ENCODE data around the gene ORC5. TPM values are rescaled to one million over a fixed set of nuclear protein-coding genes. Genes with fewer than 3 reads are reported as not detected.

The ORC5 gene
- total RNA-seq, 1 experiment from 2014 or later: 50.8 TPM

GRCh38 chr7:104135760-104136558 lies 71.9 kb downstream of the ORC5 start:
- Histone ChIP-seq H3K27me3 (ENCODE audit: low read length) (no peaks in the 10 kb centered on the region), H4K20me1 (ENCODE audit: insufficient read depth, low read depth, low read length) (no peaks in the 10 kb centered on the region), H3K36me3 (ENCODE audit: insufficient read depth, low read length) (peaks cover 29% of the 10 kb centered on the region), H3K9me2 (replicated peaks; ENCODE audit: insufficient read depth, low read length) (no peaks in the 10 kb centered on the region), H3K4me1 (ENCODE audit: low read length) (no peaks in the 10 kb centered on the region), H3K27ac (ENCODE audit: low read length) (no peak overlapping the region), H3K4me3 (ENCODE audit: low read length) (no peak overlapping the region), H2AFZ (ENCODE audit: low read length) (no peak overlapping the region), H3K4me2 (ENCODE audit: low read depth, low read length, poor library complexity, severe bottlenecking) (no peak overlapping the region), H3K79me2 (ENCODE audit: low read length) (peaks cover 11% of the 10 kb centered on the region), H3K9ac (ENCODE audit: low read length) (no peak overlapping the region), H3K9me3 (ENCODE audit: low read length) (no peaks in the 10 kb centered on the region)
- no peak for DNase-seq

- Histone ChIP-seq H3K27me3 (ENCODE audit: low read length) (no peaks in the 10 kb centered on the region), H3K4me3 (ENCODE audit: low read length) (no peak overlapping the region), H3K9ac (ENCODE audit: low read length) (no peak overlapping the region), H3K4me2 (ENCODE audit: low read depth, low read length, poor library complexity, severe bottlenecking) (no peak overlapping the region), H3K27ac (ENCODE audit: low read length) (no peak overlapping the region), H4K20me1 (ENCODE audit: insufficient read depth, low read depth, low read length) (no peaks in the 10 kb centered on the region), H3K79me2 (ENCODE audit: low read length) (peaks cover 5% of the 10 kb centered on the region; the same call in 1 of the 2 replicates), H2AFZ (ENCODE audit: low read length) (no peak overlapping the region), H3K4me1 (ENCODE audit: low read length) (no peaks in the 10 kb centered on the region), H3K36me3 (ENCODE audit: insufficient read depth, low read length) (peaks cover 26% of the 10 kb centered on the region), H3K9me3 (ENCODE audit: low read length) (no peaks in the 10 kb centered on the region), H3K9me2 (replicated peaks; ENCODE audit: insufficient read depth, low read length) (no peaks in the 10 kb centered on the region)
- no peak for DNase-seq
Observed at GRCh38 chr7:104133238-104133637, 74.6 kb downstream of the ORC5 start.

DNA sequence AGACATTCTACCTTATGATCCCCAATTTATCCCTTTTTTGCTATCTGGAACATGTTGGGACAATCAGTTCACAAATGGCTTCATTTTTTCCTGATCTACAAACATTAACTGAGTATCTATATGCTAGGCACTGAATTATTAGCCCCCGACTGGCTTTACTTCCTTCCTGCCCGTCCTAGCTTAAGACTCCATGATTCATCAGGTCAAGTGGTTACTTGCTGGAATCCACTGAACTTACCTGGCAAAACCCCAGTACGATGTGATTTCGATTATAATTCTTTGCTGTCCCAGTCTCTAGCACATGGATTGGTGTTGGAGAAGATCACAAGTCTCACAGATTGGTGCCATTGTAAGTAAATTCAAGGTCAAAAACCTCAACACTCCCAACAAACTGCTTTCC lies 77.1 kb downstream of the ORC5 start:
- H3K9ac ChIP-seq (ENCODE audit: low read length): no peak overlapping the region
- no peaks in the 10 kb centered on the region for H4K20me1 ChIP-seq (ENCODE audit: insufficient read depth, low read depth, low read length)
- H3K27ac ChIP-seq (ENCODE audit: low read length): no peak overlapping the region
- H3K36me3 ChIP-seq (ENCODE audit: insufficient read depth, low read length): peaks cover 21% of the 10 kb centered on the region; the same call in 1 of the 2 replicates
- no peaks in the 10 kb centered on the region for H3K4me1 ChIP-seq (ENCODE audit: low read length)
- no peak overlapping the region for H3K4me3 ChIP-seq (ENCODE audit: low read length)
- no peak overlapping the region for H2AFZ ChIP-seq (ENCODE audit: low read length)
- no peaks in the 10 kb centered on the region for H3K9me2 ChIP-seq (replicated peaks; ENCODE audit: insufficient read depth, low read length)
- no peak for DNase-seq
- no peaks in the 10 kb centered on the region for H3K79me2 ChIP-seq (ENCODE audit: low read length)
- no peaks in the 10 kb centered on the region for H3K27me3 ChIP-seq (ENCODE audit: low read length)
- H3K9me3 ChIP-seq (ENCODE audit: low read length): no peaks in the 10 kb centered on the region
- no peak overlapping the region for H3K4me2 ChIP-seq (ENCODE audit: low read depth, low read length, poor library complexity, severe bottlenecking)

DNA sequence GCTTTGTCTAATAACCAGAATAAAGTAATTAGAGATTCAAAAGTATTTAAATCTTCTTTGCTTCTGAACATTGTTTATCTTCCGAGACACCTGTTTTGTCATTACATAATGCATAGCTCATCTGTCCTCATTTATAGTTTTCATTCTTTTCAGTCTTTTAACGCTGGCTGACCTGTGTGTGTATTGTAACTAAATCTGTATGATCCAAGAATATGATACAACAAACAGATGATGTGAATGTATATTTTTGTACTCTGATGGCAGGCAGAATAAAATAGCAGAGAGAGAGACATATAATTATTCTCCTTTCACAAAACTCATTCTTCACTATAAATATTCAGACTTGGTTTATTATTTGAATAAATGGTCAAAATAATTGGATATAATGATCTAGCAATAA lies 80.6 kb downstream of the ORC5 start:
- H3K27ac ChIP-seq (ENCODE audit: low read length): no peak overlapping the region
- H4K20me1 ChIP-seq (ENCODE audit: insufficient read depth, low read depth, low read length): no peaks in the 10 kb centered on the region
- no peak overlapping the region for H3K4me2 ChIP-seq (ENCODE audit: low read depth, low read length, poor library complexity, severe bottlenecking)
- H2AFZ ChIP-seq (ENCODE audit: low read length): no peak overlapping the region
- no peaks in the 10 kb centered on the region; the same call in 1 of the 2 replicates for H3K9me2 ChIP-seq (replicated peaks; ENCODE audit: insufficient read depth, low read length)
- DNase-seq: no peak
- no peaks in the 10 kb centered on the region for H3K27me3 ChIP-seq (ENCODE audit: low read length)
- no peaks in the 10 kb centered on the region for H3K9me3 ChIP-seq (ENCODE audit: low read length)
- peaks cover 11% of the 10 kb centered on the region; the same call in 1 of the 2 replicates for H3K36me3 ChIP-seq (ENCODE audit: insufficient read depth, low read length)
- no peaks in the 10 kb centered on the region for H3K79me2 ChIP-seq (ENCODE audit: low read length)
- no peak overlapping the region for H3K9ac ChIP-seq (ENCODE audit: low read length)
- H3K4me1 ChIP-seq (ENCODE audit: low read length): no peaks in the 10 kb centered on the region
- H3K4me3 ChIP-seq (ENCODE audit: low read length): no peak overlapping the region

DNA sequence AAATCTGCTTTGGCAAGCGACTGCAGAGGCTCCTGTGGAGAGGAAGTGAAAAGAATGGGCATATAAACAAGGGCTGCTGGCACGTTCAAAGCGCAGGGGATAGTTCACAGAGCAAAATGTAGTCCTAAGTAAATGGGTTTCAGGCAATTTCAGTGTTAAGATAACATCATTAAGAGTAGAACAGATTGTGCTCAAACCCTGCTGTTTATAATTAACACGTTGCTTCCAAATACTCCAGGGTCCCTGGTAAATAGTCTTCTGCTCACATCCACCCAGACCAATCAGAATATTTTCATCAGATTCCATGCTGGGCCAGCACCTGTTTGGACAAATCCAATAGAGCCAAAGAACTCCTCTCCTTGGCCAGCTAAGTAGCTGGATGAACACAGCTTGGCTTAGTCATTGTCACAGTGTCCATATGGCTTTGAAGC lies 81.4 kb downstream of the ORC5 start:
- Histone ChIP-seq H4K20me1 (ENCODE audit: insufficient read depth, low read depth, low read length) (no peaks in the 10 kb centered on the region), H3K4me2 (ENCODE audit: low read depth, low read length, poor library complexity, severe bottlenecking) (no peak overlapping the region), H3K79me2 (ENCODE audit: low read length) (no peaks in the 10 kb centered on the region), H3K27me3 (ENCODE audit: low read length) (no peaks in the 10 kb centered on the region), H3K9me3 (ENCODE audit: low read length) (no peaks in the 10 kb centered on the region), H3K4me1 (ENCODE audit: low read length) (no peaks in the 10 kb centered on the region), H3K9me2 (replicated peaks; ENCODE audit: insufficient read depth, low read length) (no peaks in the 10 kb centered on the region; the same call in 1 of the 2 replicates), H2AFZ (ENCODE audit: low read length) (no peak overlapping the region), H3K27ac (ENCODE audit: low read length) (no peak overlapping the region), H3K36me3 (ENCODE audit: insufficient read depth, low read length) (peaks cover 11% of the 10 kb centered on the region; the same call in 1 of the 2 replicates), H3K9ac (ENCODE audit: low read length) (no peak overlapping the region), H3K4me3 (ENCODE audit: low read length) (no peak overlapping the region)
- no peak for DNase-seq

- no peak overlapping the region for H3K4me2 ChIP-seq (ENCODE audit: low read depth, low read length, poor library complexity, severe bottlenecking)
- no peak overlapping the region for H2AFZ ChIP-seq (ENCODE audit: low read length)
- no peak overlapping the region for H3K9ac ChIP-seq (ENCODE audit: low read length)
- no peaks in the 10 kb centered on the region for H3K79me2 ChIP-seq (ENCODE audit: low read length)
- H3K4me1 ChIP-seq (ENCODE audit: low read length): no peaks in the 10 kb centered on the region
- DNase-seq: no peak
- H3K27ac ChIP-seq (ENCODE audit: low read length): no peak overlapping the region
- H4K20me1 ChIP-seq (ENCODE audit: insufficient read depth, low read depth, low read length): no peaks in the 10 kb centered on the region
- no peaks in the 10 kb centered on the region; the same call in 1 of the 2 replicates for H3K9me2 ChIP-seq (replicated peaks; ENCODE audit: insufficient read depth, low read length)
- peaks cover 11% of the 10 kb centered on the region; the same call in 1 of the 2 replicates for H3K36me3 ChIP-seq (ENCODE audit: insufficient read depth, low read length)
- H3K4me3 ChIP-seq (ENCODE audit: low read length): no peak overlapping the region
- H3K27me3 ChIP-seq (ENCODE audit: low read length): no peaks in the 10 kb centered on the region
- H3K9me3 ChIP-seq (ENCODE audit: low read length): no peaks in the 10 kb centered on the region
Observed at GRCh38 chr7:104124893-104125477, 82.8 kb downstream of the ORC5 start.

- no peak for DNase-seq
- H3K4me2 ChIP-seq (ENCODE audit: low read depth, low read length, poor library complexity, severe bottlenecking): no peak overlapping the region
- no peaks in the 10 kb centered on the region for H3K27me3 ChIP-seq (ENCODE audit: low read length)
- H3K4me3 ChIP-seq (ENCODE audit: low read length): no peak overlapping the region
- no peak overlapping the region for H3K27ac ChIP-seq (ENCODE audit: low read length)
- H3K9me2 ChIP-seq (replicated peaks; ENCODE audit: insufficient read depth, low read length): no peaks in the 10 kb centered on the region; the same call in 1 of the 2 replicates
- no peak overlapping the region for H2AFZ ChIP-seq (ENCODE audit: low read length)
- H4K20me1 ChIP-seq (ENCODE audit: insufficient read depth, low read depth, low read length): no peaks in the 10 kb centered on the region
- no peak overlapping the region for H3K9ac ChIP-seq (ENCODE audit: low read length)
- no peaks in the 10 kb centered on the region for H3K9me3 ChIP-seq (ENCODE audit: low read length)
- H3K4me1 ChIP-seq (ENCODE audit: low read length): no peaks in the 10 kb centered on the region
- H3K79me2 ChIP-seq (ENCODE audit: low read length): no peaks in the 10 kb centered on the region
- peaks cover 11% of the 10 kb centered on the region; the same call in 1 of the 2 replicates for H3K36me3 ChIP-seq (ENCODE audit: insufficient read depth, low read length)
Observed at GRCh38 chr7:104124469-104124868, 83.3 kb downstream of the ORC5 start.

DNA sequence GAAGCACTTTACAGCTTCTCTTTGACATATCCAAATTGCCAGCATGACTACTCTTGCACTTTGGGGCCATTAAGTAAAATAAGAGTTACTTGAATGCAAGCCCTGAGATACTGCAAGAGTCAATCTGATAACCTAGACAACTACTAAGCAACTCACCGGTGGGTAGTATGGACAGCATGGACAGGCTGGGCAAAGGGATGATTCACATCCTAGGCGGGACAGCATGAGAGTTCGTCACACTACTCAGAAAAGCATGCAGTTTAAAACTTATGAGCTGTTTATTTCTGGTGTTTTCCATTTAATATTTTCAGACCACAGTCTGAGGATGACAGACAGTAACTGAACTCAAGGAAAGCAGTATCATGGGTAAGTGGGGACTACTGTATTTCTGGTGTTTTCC lies 84.0 kb downstream of the ORC5 start:
- Histone ChIP-seq H4K20me1 (ENCODE audit: insufficient read depth, low read depth, low read length) (no peaks in the 10 kb centered on the region), H3K27me3 (ENCODE audit: low read length) (no peaks in the 10 kb centered on the region), H2AFZ (ENCODE audit: low read length) (no peak overlapping the region), H3K9ac (ENCODE audit: low read length) (no peak overlapping the region), H3K27ac (ENCODE audit: low read length) (no peak overlapping the region), H3K9me2 (replicated peaks; ENCODE audit: insufficient read depth, low read length) (no peaks in the 10 kb centered on the region; the same call in 1 of the 2 replicates), H3K4me2 (ENCODE audit: low read depth, low read length, poor library complexity, severe bottlenecking) (no peak overlapping the region), H3K4me1 (ENCODE audit: low read length) (no peaks in the 10 kb centered on the region), H3K36me3 (ENCODE audit: insufficient read depth, low read length) (peaks cover 11% of the 10 kb centered on the region; the same call in 1 of the 2 replicates), H3K79me2 (ENCODE audit: low read length) (no peaks in the 10 kb centered on the region), H3K9me3 (ENCODE audit: low read length) (no peaks in the 10 kb centered on the region), H3K4me3 (ENCODE audit: low read length) (no peak overlapping the region)
- DNase-seq: no peak
